ENCODE data around the gene OR2A14.

DNA sequence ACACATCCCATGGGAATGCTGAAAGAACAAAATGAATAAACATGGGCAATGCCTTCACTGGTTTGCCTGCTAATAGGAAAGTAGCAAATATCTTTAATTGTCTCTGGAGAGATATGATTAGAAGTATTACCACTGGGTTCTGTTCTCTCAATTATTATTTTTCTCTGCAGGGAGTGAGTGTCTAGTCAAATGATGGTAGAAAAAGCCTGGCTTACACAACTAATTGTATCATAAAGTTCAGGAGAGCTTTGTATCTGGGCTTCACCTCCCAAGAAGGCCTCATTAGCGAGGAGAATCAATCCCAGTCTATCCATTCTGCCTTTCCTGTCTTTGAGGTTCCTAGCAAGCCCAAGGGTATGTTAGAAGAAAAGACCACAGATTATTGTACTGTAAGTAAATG lies at the start of gene OR2A14:
- TF ChIP-seq, protein P1, sequence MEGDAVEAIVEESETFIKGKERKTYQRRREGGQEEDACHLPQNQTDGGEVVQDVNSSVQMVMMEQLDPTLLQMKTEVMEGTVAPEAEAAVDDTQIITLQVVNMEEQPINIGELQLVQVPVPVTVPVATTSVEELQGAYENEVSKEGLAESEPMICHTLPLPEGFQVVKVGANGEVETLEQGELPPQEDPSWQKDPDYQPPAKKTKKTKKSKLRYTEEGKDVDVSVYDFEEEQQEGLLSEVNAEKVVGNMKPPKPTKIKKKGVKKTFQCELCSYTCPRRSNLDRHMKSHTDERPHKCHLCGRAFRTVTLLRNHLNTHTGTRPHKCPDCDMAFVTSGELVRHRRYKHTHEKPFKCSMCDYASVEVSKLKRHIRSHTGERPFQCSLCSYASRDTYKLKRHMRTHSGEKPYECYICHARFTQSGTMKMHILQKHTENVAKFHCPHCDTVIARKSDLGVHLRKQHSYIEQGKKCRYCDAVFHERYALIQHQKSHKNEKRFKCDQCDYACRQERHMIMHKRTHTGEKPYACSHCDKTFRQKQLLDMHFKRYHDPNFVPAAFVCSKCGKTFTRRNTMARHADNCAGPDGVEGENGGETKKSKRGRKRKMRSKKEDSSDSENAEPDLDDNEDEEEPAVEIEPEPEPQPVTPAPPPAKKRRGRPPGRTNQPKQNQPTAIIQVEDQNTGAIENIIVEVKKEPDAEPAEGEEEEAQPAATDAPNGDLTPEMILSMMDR (optimal IDR thresholded peaks at IDR 0.05 in 1 of 3, IDR thresholded peaks at IDR 0.05 in 1 of 3, conservative IDR thresholded peaks at IDR 0.05 in 1 of 3; ENCODE audit: extremely low read depth in 1 of 3, insufficient read depth in 2 of 3, low read length in 3 of 3): no peak
- no peak for TF ChIP-seq EZH2 (IDR thresholded peaks at IDR 0.05; ENCODE audit: low read length)

All from keratinocyte (primary cell).